ENCODE data around the gene JUN.

GRCh38 chr1:58789322-58789856, 5.5 kb upstream of the JUN start:
- TF ChIP-seq, protein P1, sequence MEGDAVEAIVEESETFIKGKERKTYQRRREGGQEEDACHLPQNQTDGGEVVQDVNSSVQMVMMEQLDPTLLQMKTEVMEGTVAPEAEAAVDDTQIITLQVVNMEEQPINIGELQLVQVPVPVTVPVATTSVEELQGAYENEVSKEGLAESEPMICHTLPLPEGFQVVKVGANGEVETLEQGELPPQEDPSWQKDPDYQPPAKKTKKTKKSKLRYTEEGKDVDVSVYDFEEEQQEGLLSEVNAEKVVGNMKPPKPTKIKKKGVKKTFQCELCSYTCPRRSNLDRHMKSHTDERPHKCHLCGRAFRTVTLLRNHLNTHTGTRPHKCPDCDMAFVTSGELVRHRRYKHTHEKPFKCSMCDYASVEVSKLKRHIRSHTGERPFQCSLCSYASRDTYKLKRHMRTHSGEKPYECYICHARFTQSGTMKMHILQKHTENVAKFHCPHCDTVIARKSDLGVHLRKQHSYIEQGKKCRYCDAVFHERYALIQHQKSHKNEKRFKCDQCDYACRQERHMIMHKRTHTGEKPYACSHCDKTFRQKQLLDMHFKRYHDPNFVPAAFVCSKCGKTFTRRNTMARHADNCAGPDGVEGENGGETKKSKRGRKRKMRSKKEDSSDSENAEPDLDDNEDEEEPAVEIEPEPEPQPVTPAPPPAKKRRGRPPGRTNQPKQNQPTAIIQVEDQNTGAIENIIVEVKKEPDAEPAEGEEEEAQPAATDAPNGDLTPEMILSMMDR (IDR thresholded peaks at IDR 0.05): no peak
- no peak for TF ChIP-seq POLR2A (IDR thresholded peaks at IDR 0.05)

Measured in adrenal gland (tissue), 5 donors.